Stimulated activated CD4-positive, alpha-beta T cell treated with anti-CD3 and anti-CD28 coated beads, Interleukin-2, amount 100 ng/mL, for 24 hours (primary cell): ENCODE data around the gene TRAF7.

Experiments
- DNase-seq, 2 donors: peaks; one replicate each; pipeline ENCODE4 v3.0.0-alpha.2; 2020

TRAF7 gene

DNA sequence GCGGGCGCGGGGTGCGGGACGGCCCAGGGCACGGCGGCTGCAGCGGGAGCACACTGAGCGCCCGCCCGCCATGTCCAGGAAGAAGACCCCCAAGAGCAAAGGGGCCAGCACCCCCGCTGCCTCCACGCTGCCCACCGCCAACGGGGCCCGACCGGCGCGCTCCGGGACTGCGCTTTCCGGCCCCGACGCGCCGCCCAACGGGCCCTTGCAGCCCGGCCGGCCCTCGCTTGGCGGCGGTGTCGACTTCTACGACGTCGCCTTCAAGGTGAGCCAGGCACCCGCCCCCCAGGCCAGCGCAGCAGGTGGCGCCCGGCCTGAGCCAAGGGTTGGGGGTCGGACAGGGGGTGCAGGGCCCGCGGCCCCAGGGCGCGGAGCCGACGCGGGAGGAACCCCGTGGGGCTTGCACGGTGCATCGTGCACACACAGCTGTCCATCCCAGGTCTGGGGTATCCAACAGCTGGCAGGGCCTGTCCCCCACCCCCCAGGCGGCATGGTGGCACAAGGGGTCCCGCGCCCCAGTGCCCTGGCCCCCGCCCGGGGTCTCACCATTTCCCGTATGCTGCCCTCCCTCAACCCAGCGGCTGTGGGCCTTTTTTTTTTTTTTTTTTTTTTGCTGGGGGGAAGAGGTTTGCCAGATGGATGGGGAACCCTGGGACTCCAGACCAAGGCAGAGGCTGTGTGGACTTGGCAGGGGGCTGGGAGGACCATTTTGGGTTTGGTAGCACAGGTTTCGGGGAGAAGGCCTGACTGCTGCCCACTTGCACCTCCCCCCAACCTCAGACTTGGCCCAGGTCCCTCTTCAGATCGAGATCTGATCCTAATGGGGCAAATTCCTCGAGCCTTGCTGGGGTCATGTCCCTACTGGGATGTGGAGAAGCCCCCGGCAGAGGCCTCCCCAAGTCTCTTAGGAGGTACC is 6.6 kb upstream of the TRAF7 start:
- DNase-seq, result peak; percentile 38 to 56

DNA sequence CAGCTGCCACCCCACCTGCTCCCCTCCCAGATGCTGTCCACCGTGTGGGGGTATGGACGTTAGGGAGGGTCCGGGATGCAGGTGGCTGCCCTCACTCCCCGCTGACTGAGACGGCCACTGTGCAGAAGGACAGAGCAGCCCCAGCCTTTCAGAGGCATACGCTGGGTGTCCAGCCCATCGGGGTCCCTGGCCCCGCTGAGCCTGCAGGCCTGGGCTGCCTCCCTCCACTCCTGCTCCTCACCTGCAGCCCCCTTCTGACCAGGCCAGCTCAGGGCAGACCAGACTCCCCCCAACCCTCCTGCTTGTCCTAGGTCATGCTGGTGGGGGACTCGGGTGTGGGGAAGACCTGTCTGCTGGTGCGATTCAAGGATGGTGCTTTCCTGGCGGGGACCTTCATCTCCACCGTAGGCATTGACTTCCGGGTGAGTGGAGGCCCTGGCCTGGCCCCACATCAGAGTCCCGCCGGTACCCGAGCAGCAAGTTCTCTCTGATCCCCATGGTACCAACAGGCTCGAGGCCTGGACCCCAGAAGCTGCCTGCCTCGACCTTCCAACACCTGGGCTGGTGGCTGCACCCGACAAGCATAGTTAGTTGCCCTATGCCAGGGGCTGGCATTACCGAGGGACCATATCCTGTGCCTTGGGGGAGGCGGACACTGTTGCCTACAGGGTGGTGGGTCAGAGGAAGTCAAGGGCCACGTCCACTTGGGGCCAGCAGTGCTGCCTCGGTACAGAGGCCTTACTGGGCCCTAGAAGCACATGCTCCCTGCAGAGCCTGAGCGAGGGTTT is 5.8 kb upstream of the TRAF7 start:
- DNase-seq, result peak; percentile 40 to 68

- DNase-seq, result peak; percentile 27 to 70
These were observed 5.0 kb upstream of the TRAF7 start for GRCh38 chr16:2150418-2151187.

DNA sequence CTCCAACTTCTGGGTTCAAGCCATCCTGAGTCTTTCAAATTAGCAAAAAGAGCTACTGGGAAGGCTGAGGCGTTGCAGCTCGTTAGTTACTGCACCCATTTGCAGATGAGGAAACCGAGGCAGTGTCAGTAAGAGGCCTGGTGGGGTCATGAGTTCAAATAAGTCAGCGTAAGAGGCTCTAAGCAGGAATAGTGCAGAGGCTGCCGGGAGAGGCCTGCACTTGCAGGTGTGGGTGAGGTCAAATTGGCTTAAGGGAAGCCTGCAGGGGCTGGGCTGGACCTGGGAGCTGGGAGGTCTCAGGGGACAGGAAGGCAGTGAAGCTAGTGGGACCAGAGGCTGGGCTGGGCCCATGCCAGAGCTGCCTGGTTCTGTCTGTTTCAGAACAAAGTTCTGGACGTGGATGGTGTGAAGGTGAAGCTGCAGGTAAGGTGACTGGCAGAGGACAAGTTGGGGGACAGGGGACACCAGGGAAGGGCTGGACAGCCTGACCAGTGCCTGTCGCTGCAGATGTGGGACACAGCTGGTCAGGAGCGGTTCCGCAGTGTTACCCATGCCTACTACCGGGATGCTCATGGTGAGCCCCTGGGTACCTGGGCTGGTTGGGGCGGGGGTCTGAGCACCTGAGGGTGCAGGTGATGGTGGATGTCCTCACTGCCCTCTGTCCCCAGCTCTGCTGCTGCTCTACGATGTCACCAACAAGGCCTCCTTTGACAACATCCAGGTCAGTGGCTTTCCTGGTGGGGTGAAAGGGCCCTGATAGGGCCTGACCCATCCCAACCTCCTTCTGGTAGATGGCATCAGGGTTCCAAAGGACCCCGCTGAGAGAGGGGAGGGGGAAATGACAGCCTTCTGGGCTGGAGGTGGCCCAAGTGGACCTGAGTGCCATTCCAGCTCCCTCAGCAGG is 4.1 kb upstream of the TRAF7 start:
- DNase-seq, result peak; percentile 26 to 58

DNA sequence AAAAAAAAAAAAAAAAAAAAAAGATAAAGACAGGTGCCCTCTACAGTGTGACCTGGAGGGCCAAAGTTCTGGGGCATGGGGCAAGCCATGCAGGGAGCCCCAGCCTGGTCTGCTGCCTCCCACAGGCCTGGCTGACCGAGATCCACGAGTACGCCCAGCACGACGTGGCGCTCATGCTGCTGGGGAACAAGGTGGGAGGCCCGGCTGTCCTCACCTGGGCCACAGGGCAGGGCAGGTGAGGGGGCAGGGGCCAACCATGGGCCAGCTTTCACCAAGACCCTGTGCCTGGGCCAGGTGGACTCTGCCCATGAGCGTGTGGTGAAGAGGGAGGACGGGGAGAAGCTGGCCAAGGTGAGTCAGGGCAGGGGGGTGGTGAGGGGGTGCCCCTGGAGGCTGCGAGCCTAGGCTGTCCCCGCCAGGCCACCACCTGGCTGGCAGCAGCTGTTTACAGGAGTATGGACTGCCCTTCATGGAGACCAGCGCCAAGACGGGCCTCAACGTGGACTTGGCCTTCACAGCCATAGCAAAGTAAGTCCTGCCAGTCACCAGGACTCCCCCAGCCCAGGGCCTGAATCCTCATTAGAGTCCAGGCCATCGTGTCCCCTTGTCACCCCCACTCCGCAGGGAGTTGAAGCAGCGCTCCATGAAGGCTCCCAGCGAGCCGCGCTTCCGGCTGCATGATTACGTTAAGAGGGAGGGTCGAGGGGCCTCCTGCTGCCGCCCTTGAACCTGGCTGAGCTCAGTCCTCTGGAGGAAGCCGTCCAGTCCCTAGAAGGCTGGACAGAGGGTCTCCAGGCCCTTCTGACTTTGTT is 2.7 kb upstream of the TRAF7 start:
- DNase-seq, result peak; percentile 55 to 61

GRCh38 chr16:2154533-2155090 is 970 bp upstream of the TRAF7 start:
- DNase-seq, result peak in 1 of 2 donors; percentile 52

- peak in 1 of 2 donors; percentile 33 for DNase-seq
These were observed 631 bp downstream of the TRAF7 start for GRCh38 chr16:2155977-2156848.

DNA sequence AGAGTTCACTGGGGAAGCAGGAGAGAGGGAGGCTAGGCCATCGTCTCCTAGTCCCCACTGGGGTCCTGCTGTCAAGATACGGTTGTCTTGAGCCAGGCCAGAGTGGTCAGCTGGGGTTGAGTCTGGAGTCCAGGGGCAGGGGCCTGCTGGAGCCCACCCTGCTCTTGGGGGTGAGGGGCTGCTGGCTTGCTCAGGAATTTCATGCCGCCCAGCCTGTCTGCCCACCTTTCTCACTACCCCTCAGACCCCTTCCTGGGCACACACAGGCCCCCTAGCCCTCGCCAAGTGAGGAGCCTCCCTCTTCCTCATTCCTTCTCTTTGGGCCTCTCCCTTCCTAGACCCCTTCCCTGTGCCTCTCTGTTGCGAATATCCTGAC is 1.3 kb downstream of the TRAF7 start:
- DNase-seq, result no peak

GRCh38 chr16:2157480-2158261 is 2.1 kb downstream of the TRAF7 start:
- DNase-seq, result no peak

DNA sequence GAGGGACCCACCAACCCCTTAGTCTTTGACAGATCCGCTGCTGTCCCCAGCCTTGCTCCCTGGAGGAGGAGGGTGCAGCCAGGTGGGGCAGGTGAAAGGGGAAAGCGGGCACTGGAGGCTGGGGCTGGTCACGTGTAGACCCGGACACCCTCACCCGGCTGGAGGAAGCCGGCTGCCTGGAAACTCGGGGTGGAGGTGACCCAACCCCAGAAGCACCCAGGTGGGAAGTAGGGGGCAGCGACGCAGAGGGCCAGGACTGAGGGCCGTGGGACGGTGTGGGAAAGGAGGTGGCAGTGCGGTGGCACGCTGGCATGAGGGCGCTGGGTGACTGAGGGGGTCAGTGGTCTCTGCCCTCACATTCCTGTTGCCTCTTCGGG is 2.7 kb downstream of the TRAF7 start:
- DNase-seq, result no peak

- no peak for DNase-seq
These were observed 3.7 kb downstream of the TRAF7 start for GRCh38 chr16:2159175-2159838.

DNA sequence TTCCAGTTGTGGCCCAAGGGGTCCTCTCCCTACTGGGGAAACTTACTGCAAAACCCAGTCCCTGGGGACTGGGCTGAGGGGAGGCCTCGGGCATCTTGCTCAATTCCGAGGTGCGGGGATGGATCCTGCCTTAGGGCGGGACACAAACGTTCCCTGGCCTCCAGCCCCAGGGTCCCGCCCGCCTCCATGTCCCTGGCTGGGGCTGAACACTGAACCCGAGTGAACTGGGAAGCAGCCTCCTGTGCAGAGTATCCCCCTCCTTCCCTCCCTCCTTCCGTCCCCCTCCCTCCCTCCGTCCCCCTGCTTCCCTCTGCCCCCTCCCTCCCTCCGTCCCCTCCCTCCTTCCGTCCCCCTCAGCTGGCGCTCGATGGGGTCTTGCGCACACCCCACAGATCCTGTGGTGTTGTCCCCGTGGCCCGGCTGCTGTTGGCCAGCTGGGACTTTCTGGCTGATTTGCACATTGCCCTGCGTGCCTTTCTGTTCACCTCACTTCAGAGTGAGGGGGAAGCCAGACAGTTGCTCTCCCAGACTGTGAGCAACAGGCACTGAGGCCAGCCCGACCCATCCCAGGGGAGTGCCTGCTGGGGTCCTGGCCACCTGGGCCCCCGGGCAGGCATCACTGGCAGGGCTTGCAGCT is 5.5 kb downstream of the TRAF7 start:
- DNase-seq, result no peak

- no peak for DNase-seq
These were observed 6.3 kb downstream of the TRAF7 start for GRCh38 chr16:2161911-2162310.

DNA sequence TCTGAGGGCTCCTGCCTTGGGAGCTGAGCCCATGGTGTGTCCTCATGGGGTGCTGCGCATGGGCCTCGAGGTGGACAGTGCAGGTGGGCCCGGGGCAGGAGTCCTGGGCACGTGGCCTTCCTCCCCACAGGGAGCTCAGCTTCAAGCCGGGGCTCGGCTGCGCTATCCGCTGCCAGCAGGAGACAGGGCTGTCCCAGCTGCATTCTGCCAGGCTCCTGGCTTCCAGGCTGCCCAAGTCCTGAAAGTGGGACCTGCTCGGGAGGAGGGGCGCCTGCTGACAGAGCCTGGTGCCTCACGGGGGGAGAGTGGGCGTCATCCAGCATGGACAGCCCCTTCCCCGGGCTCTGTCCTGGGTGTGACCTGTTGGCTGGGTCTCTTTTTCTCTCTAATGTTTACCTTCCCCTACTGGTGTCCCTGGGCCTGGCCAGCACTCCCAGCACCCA is 7.1 kb downstream of the TRAF7 start:
- DNase-seq, result no peak

DNA sequence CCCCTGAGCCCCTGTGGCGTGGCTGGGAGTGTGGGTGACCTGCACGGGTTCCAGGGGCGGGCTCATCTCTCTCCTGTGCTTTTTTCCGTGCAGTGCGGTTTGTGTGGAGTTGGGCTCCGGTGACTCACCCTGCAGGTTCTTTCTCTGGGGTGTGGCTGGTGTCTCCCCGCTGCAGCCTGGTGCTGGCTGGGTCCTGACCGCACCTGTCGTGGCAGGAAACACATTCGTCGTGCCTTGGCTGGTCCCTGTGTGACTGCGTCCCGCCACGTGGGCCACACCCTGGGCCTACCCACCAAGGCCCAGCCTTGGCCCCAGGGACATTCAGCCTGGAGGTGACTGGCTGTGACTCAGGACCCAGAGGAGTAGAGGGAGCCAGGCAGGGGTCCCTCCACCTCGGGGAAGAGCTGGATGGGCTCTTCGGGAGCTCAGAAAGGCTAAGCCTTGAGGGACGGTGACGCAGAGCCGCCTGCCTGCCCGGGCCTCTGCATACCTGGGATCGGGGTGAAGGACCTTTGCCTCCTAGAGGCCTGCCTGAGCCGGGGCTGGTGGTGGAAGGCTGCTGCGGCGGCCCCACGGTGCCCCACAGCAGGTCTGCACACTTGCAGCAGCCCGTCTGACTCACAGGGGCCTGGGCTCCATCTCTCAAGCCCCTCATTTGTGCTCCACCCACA is 7.8 kb downstream of the TRAF7 start:
- DNase-seq, result no peak

DNA sequence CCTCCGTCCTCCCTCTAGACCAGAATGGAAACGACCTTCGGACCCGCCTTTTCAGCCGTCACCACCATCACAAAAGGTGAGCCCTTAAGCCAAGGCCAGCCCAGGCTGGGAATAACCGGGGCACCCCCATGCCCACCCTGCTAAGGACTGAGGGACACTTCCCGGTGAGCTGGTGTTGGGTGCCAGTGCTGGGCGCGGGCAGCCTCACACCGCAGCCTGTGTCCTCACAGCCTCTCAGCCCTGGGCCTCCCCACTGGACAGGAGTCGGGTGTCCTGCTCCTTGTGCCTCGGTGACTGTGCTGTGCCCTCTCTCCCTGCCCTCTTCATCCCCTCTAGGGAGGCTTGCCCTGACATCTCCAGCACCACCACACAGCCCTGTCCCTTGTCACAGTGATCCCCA is 10.3 kb downstream of the TRAF7 start:
- DNase-seq, result no peak
